Retinal pigment epithelial cell (primary cell): Measurements from ENCODE around the gene ABCA5.
"Not testable (repeated sequence)": the region's sequence is repeated elsewhere in the genome, so short reads cannot be mapped to it uniquely, and the experiment has no call there.

Experiments used
- DNase-seq: peaks from one replicate; pipeline ENCODE4 v3.0.0-alpha.2; 2010; ENCODE audit warnings: low read depth
- H3K4me3 ChIP-seq: 2 replicates; pipeline ENCODE4 v1.5.1; 2011; ENCODE audit warnings: mild to moderate bottlenecking, low read length, control low read depth, moderate library complexity
- TF ChIP-seq, protein P1 (sequence below): conservative IDR thresholded peaks from 2 replicates; pipeline ENCODE4 v1.5.1; 2011; ENCODE audit warnings: low read depth, low read length, control low read depth, inconsistent platforms

The ABCA5 gene

DNA sequence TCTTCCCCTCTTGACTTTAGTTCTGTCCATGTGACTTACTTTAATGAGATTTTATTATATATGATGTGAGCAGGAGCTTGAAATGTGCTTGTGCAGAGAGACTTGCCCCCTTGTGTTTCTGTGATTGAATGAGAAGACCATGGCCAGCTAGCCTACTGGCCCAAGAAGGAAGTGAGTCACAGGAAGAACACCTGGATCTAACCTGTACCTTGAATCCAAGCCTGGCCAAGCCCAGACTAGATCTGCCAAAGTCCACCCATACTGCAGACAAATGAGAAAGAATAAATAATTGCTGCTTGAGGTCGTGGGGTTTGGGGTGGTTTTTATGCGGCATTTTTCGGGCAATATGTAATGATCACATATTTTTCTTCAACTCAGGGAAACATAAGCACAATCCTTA, 107.9 kb downstream of the ABCA5 start:
- DNase-seq, result no peak
- TF ChIP-seq, protein P1, sequence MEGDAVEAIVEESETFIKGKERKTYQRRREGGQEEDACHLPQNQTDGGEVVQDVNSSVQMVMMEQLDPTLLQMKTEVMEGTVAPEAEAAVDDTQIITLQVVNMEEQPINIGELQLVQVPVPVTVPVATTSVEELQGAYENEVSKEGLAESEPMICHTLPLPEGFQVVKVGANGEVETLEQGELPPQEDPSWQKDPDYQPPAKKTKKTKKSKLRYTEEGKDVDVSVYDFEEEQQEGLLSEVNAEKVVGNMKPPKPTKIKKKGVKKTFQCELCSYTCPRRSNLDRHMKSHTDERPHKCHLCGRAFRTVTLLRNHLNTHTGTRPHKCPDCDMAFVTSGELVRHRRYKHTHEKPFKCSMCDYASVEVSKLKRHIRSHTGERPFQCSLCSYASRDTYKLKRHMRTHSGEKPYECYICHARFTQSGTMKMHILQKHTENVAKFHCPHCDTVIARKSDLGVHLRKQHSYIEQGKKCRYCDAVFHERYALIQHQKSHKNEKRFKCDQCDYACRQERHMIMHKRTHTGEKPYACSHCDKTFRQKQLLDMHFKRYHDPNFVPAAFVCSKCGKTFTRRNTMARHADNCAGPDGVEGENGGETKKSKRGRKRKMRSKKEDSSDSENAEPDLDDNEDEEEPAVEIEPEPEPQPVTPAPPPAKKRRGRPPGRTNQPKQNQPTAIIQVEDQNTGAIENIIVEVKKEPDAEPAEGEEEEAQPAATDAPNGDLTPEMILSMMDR, result no peak
- H3K4me3 ChIP-seq, result no peak overlapping the region

- H3K4me3 ChIP-seq, result no peak overlapping the region
- no peak for DNase-seq
- TF ChIP-seq, protein P1, result no peak
Measured at GRCh38 chr17:69213059-69213813, 113.7 kb downstream of the ABCA5 start.

GRCh38 chr17:69208640-69209039, 118.3 kb downstream of the ABCA5 start:
- TF ChIP-seq, protein P1, result no peak
- no peak for DNase-seq
- no peak overlapping the region for H3K4me3 ChIP-seq

- TF ChIP-seq, protein P1, result no peak
- H3K4me3 ChIP-seq, result no peak overlapping the region
- no peak for DNase-seq
Measured at GRCh38 chr17:69207151-69207550, 119.8 kb downstream of the ABCA5 start.

- no peak for DNase-seq
- TF ChIP-seq, protein P1, result no peak
Measured at GRCh38 chr17:69198238-69198637, 128.7 kb downstream of the ABCA5 start.

GRCh38 chr17:69196105-69196653, 130.8 kb downstream of the ABCA5 start:
- not testable (repeated sequence) for DNase-seq, H3K4me3 ChIP-seq

More at GRCh38 chr17:69198238-69198637, 128.7 kb downstream of the ABCA5 start:
- no peak overlapping the region for H3K4me3 ChIP-seq
